ENCODE data around the gene BRD9.

- TF ChIP-seq TP53 (CRISPR knock-in tag; IDR thresholded peaks at IDR 0.05) (no peak), RAD21 (conservative IDR thresholded peaks at IDR 0.05 in 1 of 2, IDR thresholded peaks at IDR 0.05 in 1 of 2) (no peak), CHD4 (IDR thresholded peaks at IDR 0.05; ENCODE audit: borderline replicate concordance) (no peak), RFX5 (IDR thresholded peaks at IDR 0.05) (no peak), MAX (IDR thresholded peaks at IDR 0.05) (no peak), RNF2 (IDR thresholded peaks at IDR 0.05; ENCODE audit: borderline replicate concordance, low read depth) (no peak), ATOH8 (CRISPR knock-in tag; IDR thresholded peaks at IDR 0.05; ENCODE audit: low read depth) (no peak), CTCF (IDR thresholded peaks at IDR 0.05) (no peak), USF2 (IDR thresholded peaks at IDR 0.05) (no peak), CHD2 (IDR thresholded peaks at IDR 0.05; ENCODE audit: low read length, partially characterized antibody) (no peak), MYC (IDR thresholded peaks at IDR 0.05; ENCODE audit: borderline replicate concordance, low read length) (no peak)
Measured at GRCh38 chr5:880816-881550, 11.6 kb downstream of the BRD9 start.
